Mesendoderm (in vitro differentiated cells): ENCODE data around the gene TSC22D3.

Source experiments
- DNase-seq: peaks from one replicate; pipeline ENCODE4 v3.0.0; 2013
- H2AK5ac ChIP-seq: 2 replicates; pipeline ENCODE4 v1.6.1; 2013; ENCODE audit warnings: low read length, inconsistent platforms
- H2BK120ac ChIP-seq: 2 replicates; pipeline ENCODE4 v1.6.1; 2013; ENCODE audit warnings: low read depth, mild to moderate bottlenecking, low read length, moderate library complexity, mixed read lengths
- H2BK15ac ChIP-seq: replicated peaks from 2 replicates; pipeline ENCODE4 v1.6.1; 2013; ENCODE audit warnings: low read depth, mild to moderate bottlenecking, moderate library complexity
- H2BK5ac ChIP-seq: 2 replicates; pipeline ENCODE4 v1.6.1; 2013; ENCODE audit warnings: low read length, inconsistent platforms
- H3K18ac ChIP-seq: 2 replicates; pipeline ENCODE4 v1.6.1; 2013; ENCODE audit warnings: mild to moderate bottlenecking, low read length, mixed read lengths
- H3K23ac ChIP-seq: one replicate; pipeline ENCODE4 v1.6.1; 2013; ENCODE audit warnings: low read length
- H3K27ac ChIP-seq: 2 replicates; pipeline ENCODE4 v1.5.1; 2013; ENCODE audit warnings: low read depth, mild to moderate bottlenecking, inconsistent platforms, low read length, moderate library complexity
- H3K27me3 ChIP-seq: 2 replicates; pipeline ENCODE4 v1.6.1; 2013; ENCODE audit warnings: low read length, control low read depth, mild to moderate bottlenecking, inconsistent platforms; ENCODE audit not compliant: insufficient read depth, poor library complexity
- H3K36me3 ChIP-seq: 2 replicates; pipeline ENCODE4 v1.6.1; 2013; ENCODE audit warnings: low read length, inconsistent platforms; ENCODE audit not compliant: control insufficient read depth, insufficient read depth
- H3K4ac ChIP-seq: one replicate; pipeline ENCODE4 v1.6.1; 2013; ENCODE audit warnings: low read depth, mild to moderate bottlenecking, low read length, moderate library complexity
- H3K4me1 ChIP-seq: 2 replicates; pipeline ENCODE4 v1.6.1; 2013; ENCODE audit warnings: low read depth, low read length, inconsistent platforms; ENCODE audit not compliant: control insufficient read depth
- H3K4me2 ChIP-seq: 2 replicates; pipeline ENCODE4 v1.6.1; 2013; ENCODE audit warnings: low read length
- H3K4me3 ChIP-seq: 2 replicates; pipeline ENCODE4 v1.5.1; 2013; ENCODE audit warnings: mild to moderate bottlenecking, low read length
- H3K56ac ChIP-seq: one replicate; pipeline ENCODE4 v1.6.1; 2013; ENCODE audit warnings: low read length
- H3K79me1 ChIP-seq: 2 replicates; pipeline ENCODE4 v1.6.1; 2013; ENCODE audit warnings: low read length, inconsistent platforms
- H3K79me2 ChIP-seq: 2 replicates; pipeline ENCODE4 v1.6.1; 2013; ENCODE audit warnings: mild to moderate bottlenecking, low read length; ENCODE audit not compliant: control insufficient read depth, insufficient read depth
- H3K9ac ChIP-seq: 2 replicates; pipeline ENCODE4 v1.6.1; 2013; ENCODE audit warnings: low read length, inconsistent platforms
- H4K5ac ChIP-seq: one replicate; pipeline ENCODE4 v1.6.1; 2013; ENCODE audit warnings: low read length
- H4K8ac ChIP-seq: one replicate; pipeline ENCODE4 v1.6.1; 2013; ENCODE audit warnings: low read depth, mild to moderate bottlenecking, control low read depth, low read length, moderate library complexity
- WGBS: extraction: QIAGEN DNeasy Blood & Tissue Kit; methylation state at CpG from one replicate; pipeline ENCODE4 v1.1.7; 2013; ENCODE audit warnings: low lambda C conversion rate, missing lambda C conversion rate; ENCODE audit not compliant: insufficient coverage; ENCODE audit errors: extremely low coverage; 5-methylcytosine and 5-hydroxymethylcytosine counted together

The TSC22D3 gene

GRCh38 chrX:107741404-107741790 is 34.2 kb downstream of the TSC22D3 start:
- Histone ChIP-seq H3K18ac (no peak overlapping the region), H3K27me3 (no peaks in the 10 kb centered on the region), H2BK120ac (no peak overlapping the region), H3K27ac (no peak overlapping the region), H3K9ac (no peak overlapping the region), H3K79me1 (no peaks in the 10 kb centered on the region), H2BK15ac (no peak overlapping the region), H2BK5ac (no peak overlapping the region), H3K4me3 (no peak overlapping the region), H3K4ac (no peak overlapping the region), H2AK5ac (no peak overlapping the region), H3K4me2 (no peak overlapping the region), H3K4me1 (peaks cover 10% of the 10 kb centered on the region), H3K23ac (no peak overlapping the region), H4K8ac (no peak overlapping the region), H4K5ac (no peak overlapping the region), H3K36me3 (no peaks in the 10 kb centered on the region), H3K79me2 (no peaks in the 10 kb centered on the region), H3K56ac (no peak overlapping the region)
- no peak for DNase-seq
- WGBS: no CpG with 5 or more reads among the region's 7 CpGs

GRCh38 chrX:107739541-107739940 is 36.0 kb downstream of the TSC22D3 start:
- no CpG with 5 or more reads among the region's 3 CpGs for WGBS
- no peak for DNase-seq
- H3K79me2 ChIP-seq: no peaks in the 10 kb centered on the region
- H2BK5ac ChIP-seq: no peak overlapping the region
- H2BK15ac ChIP-seq: no peak overlapping the region
- H3K27me3 ChIP-seq: no peaks in the 10 kb centered on the region
- H4K8ac ChIP-seq: no peak overlapping the region
- no peak overlapping the region for H3K27ac ChIP-seq
- no peak overlapping the region for H3K23ac ChIP-seq
- H2AK5ac ChIP-seq: no peak overlapping the region
- no peak overlapping the region for H3K18ac ChIP-seq
- H3K4ac ChIP-seq: no peak overlapping the region
- no peak overlapping the region for H2BK120ac ChIP-seq
- no peak overlapping the region for H3K4me3 ChIP-seq
- no peak overlapping the region for H3K56ac ChIP-seq
- no peak overlapping the region for H3K9ac ChIP-seq
- H3K4me2 ChIP-seq: no peak overlapping the region
- no peaks in the 10 kb centered on the region for H3K36me3 ChIP-seq
- peaks cover 11% of the 10 kb centered on the region for H3K4me1 ChIP-seq
- H3K79me1 ChIP-seq: no peaks in the 10 kb centered on the region
- no peak overlapping the region for H4K5ac ChIP-seq

GRCh38 chrX:107738768-107739167 is 36.8 kb downstream of the TSC22D3 start:
- Histone ChIP-seq H2AK5ac (no peak overlapping the region), H4K8ac (no peak overlapping the region), H3K4me3 (no peak overlapping the region), H3K36me3 (no peaks in the 10 kb centered on the region), H3K4me2 (no peak overlapping the region), H2BK15ac (no peak overlapping the region), H4K5ac (no peak overlapping the region), H3K4me1 (peaks cover 11% of the 10 kb centered on the region), H3K4ac (no peak overlapping the region), H3K18ac (no peak overlapping the region), H2BK5ac (no peak overlapping the region), H3K56ac (no peak overlapping the region), H3K9ac (no peak overlapping the region), H2BK120ac (no peak overlapping the region), H3K27me3 (no peaks in the 10 kb centered on the region), H3K79me1 (no peaks in the 10 kb centered on the region), H3K79me2 (no peaks in the 10 kb centered on the region), H3K23ac (no peak overlapping the region), H3K27ac (no peak overlapping the region)
- WGBS: no CpG with 5 or more reads among the region's 8 CpGs
- no peak for DNase-seq

- Histone ChIP-seq H2BK120ac (no peak overlapping the region), H2BK15ac (no peak overlapping the region), H3K27ac (no peak overlapping the region), H2BK5ac (no peak overlapping the region), H3K36me3 (no peaks in the 10 kb centered on the region), H3K4me3 (no peak overlapping the region), H2AK5ac (no peak overlapping the region), H3K18ac (no peak overlapping the region), H3K4me1 (peaks cover 11% of the 10 kb centered on the region), H3K23ac (no peak overlapping the region), H3K4me2 (no peak overlapping the region), H3K4ac (no peak overlapping the region), H3K27me3 (no peaks in the 10 kb centered on the region), H3K79me2 (no peaks in the 10 kb centered on the region), H4K5ac (no peak overlapping the region), H3K79me1 (no peaks in the 10 kb centered on the region), H3K9ac (no peak overlapping the region), H3K56ac (no peak overlapping the region), H4K8ac (no peak overlapping the region)
- no peak for DNase-seq
- WGBS: no CpG with 5 or more reads among the region's 5 CpGs
Measured at GRCh38 chrX:107738272-107738671, 37.3 kb downstream of the TSC22D3 start.

- no peak overlapping the region for H4K8ac ChIP-seq
- no peak overlapping the region for H2BK15ac ChIP-seq
- no peak overlapping the region for H4K5ac ChIP-seq
- H3K4me1 ChIP-seq: peaks cover 11% of the 10 kb centered on the region
- no peak overlapping the region for H3K4me2 ChIP-seq
- H3K23ac ChIP-seq: no peak overlapping the region
- no peak overlapping the region for H2AK5ac ChIP-seq
- H3K27me3 ChIP-seq: no peaks in the 10 kb centered on the region
- no peak overlapping the region for H3K4ac ChIP-seq
- no CpG with 5 or more reads among the region's 8 CpGs for WGBS
- no peaks in the 10 kb centered on the region for H3K79me2 ChIP-seq
- no peak overlapping the region for H3K9ac ChIP-seq
- DNase-seq: peak; percentile 98
- peak overlapping the region; percentile 75 for H3K27ac ChIP-seq
- peak overlapping the region; percentile 54 for H3K56ac ChIP-seq
- no peak overlapping the region for H2BK5ac ChIP-seq
- no peaks in the 10 kb centered on the region for H3K36me3 ChIP-seq
- H2BK120ac ChIP-seq: no peak overlapping the region
- no peak overlapping the region for H3K18ac ChIP-seq
- H3K79me1 ChIP-seq: no peaks in the 10 kb centered on the region
- H3K4me3 ChIP-seq: no peak overlapping the region
Measured at GRCh38 chrX:107736781-107737531, 38.6 kb downstream of the TSC22D3 start.

- Histone ChIP-seq H2BK120ac (no peak overlapping the region), H3K4me3 (no peak overlapping the region), H3K36me3 (no peaks in the 10 kb centered on the region), H2BK5ac (no peak overlapping the region), H3K4me2 (no peak overlapping the region), H3K27me3 (no peaks in the 10 kb centered on the region), H3K9ac (no peak overlapping the region), H2AK5ac (no peak overlapping the region), H3K79me2 (no peaks in the 10 kb centered on the region), H3K4me1 (peaks cover 11% of the 10 kb centered on the region), H3K27ac (no peak overlapping the region), H3K56ac (no peak overlapping the region), H3K79me1 (no peaks in the 10 kb centered on the region), H3K4ac (no peak overlapping the region), H2BK15ac (no peak overlapping the region), H4K5ac (no peak overlapping the region), H3K18ac (no peak overlapping the region), H4K8ac (no peak overlapping the region), H3K23ac (no peak overlapping the region)
- DNase-seq: no peak
- WGBS: no CpG with 5 or more reads among the region's 3 CpGs
Measured at GRCh38 chrX:107734646-107735045, 40.9 kb downstream of the TSC22D3 start.
